ENCODE measurements around the gene VTN. TPM values are rescaled to one million over a fixed set of nuclear protein-coding genes. Genes with fewer than 3 reads are reported as not detected.

VTN gene
- total and polyA plus RNA-seq, 2 donors (not counting 1 experiment from before 2014, with no cell fraction given) = 0.34 to 0.36 TPM

GRCh38 chr17:28368915-28369683 is 1.0 kb downstream of the VTN start:
- Histone ChIP-seq H3K27ac (ENCODE audit: low read length in 2 of 2) (no peak overlapping the region), H2AFZ (ENCODE audit: insufficient read depth, low read depth, low read length, poor library complexity, severe bottlenecking) (no peak overlapping the region), H3K36me3 (replicated peaks in 1 of 2; ENCODE audit: control extremely low read depth in 1 of 2, control insufficient read depth in 1 of 2, extremely low read depth in 1 of 2, insufficient read depth in 2 of 2, low read length in 1 of 2) (peaks cover 0 to 12% of the 10 kb centered on the region in 2 experiments), H3K27me3 (replicated peaks in 1 of 4; ENCODE audit: control extremely low read depth in 1 of 4, control insufficient read depth in 3 of 4, insufficient read depth in 4 of 4, low read length in 3 of 4) (no peaks in the 10 kb centered on the region), H3K9me3 (ENCODE audit: control extremely low read depth in 1 of 3, control insufficient read depth in 2 of 3, insufficient read depth in 1 of 3, low read length in 2 of 3) (no peaks in the 10 kb centered on the region), H3K4me1 (ENCODE audit: control insufficient read depth in 2 of 2, insufficient read depth in 2 of 2, low read length in 2 of 2) (peaks cover 14 to 23% of the 10 kb centered on the region in 2 donors), H3K4me2 (replicated peaks; ENCODE audit: low read depth, low read length, poor library complexity, severe bottlenecking) (no peak overlapping the region), H3K9ac (ENCODE audit: low read length) (no peak overlapping the region), H3K79me2 (ENCODE audit: control insufficient read depth, insufficient read depth, low read length) (peaks cover under 1% of the 10 kb centered on the region), H4K20me1 (ENCODE audit: control insufficient read depth, insufficient read depth, low read length, poor library complexity, severe bottlenecking) (peaks cover 17% of the 10 kb centered on the region), H3K4me3 (ENCODE audit: control extremely low read depth in 1 of 5, extremely low read depth in 1 of 5, insufficient read depth in 1 of 5, low read depth in 2 of 5, low read length in 4 of 5) (no peak overlapping the region)
- Mint-ChIP-seq H3K4me1 (peaks cover 22% of the 10 kb centered on the region), H3K27me3 (no peaks in the 10 kb centered on the region), H3K27ac (no peak overlapping the region), H3K9me3 (ENCODE audit: insufficient read depth) (no peaks in the 10 kb centered on the region), H3K4me3 (no peak overlapping the region)
- ChIA-PET CTCF (no interaction called here), POLR2A (interaction anchor here (0.6 to 1.6 kb wide), 4 partner anchors 9 to 34 kb away, joined by 3 to 8 read pairs (median 6); partner anchors contain the start of genes IFT20, POLDIP2 and TNFAIP1)
- no peak for DNase-seq
- TF ChIP-seq EZH2 (IDR thresholded peaks at IDR 0.05; ENCODE audit: borderline replicate concordance, insufficient read depth, low read depth, low read length, poor library complexity, severe bottlenecking) = no peak
- no peak for TF ChIP-seq CTCF (IDR thresholded peaks at IDR 0.05)
- WGBS (ENCODE audit: insufficient coverage) = 95% methylated on average over 22 of the region's 23 CpGs
- intact Hi-C loops (cut with micrococcal nuclease) = no loop called here
- ATAC-seq (ENCODE audit: low read depth) = no peak

DNA sequence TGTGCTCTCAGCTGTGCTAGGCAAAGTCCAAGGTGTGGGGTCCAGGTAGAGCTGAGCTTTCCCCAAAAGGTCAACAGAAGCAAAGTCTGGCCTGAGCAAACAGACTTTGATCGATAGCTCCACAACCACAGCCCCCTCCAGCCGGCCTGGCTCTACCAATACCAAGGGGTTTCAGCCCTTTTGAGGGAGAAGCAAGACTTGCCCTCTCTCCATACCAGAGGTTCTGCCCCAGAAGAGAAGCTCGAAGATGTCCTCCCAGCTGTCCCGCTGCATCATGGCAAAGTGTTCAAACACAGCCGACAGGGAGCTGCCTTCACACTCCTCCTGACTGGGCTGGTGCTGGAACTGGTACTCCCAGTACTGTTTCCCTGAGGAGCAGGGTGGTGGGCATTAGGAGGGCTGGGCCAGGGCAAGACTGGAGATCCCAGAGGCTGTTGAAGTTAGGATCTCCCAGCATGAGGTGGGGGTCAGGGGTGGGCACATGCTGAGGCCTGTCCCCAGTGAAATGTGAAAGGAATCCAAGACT is 1.7 kb downstream of the VTN start:
- DNase-seq (no peak), ATAC-seq (ENCODE audit: low read depth) (no peak)
- H3K4me2 ChIP-seq (replicated peaks; ENCODE audit: low read depth, low read length, poor library complexity, severe bottlenecking) = no peak overlapping the region
- no peaks in the 10 kb centered on the region for H3K79me2 ChIP-seq (ENCODE audit: control insufficient read depth, insufficient read depth, low read length)
- no peaks in the 10 kb centered on the region for H3K9me3 ChIP-seq (ENCODE audit: control extremely low read depth in 1 of 3, control insufficient read depth in 2 of 3, insufficient read depth in 1 of 3, low read length in 2 of 3)
- no peaks in the 10 kb centered on the region for H3K9me3 Mint-ChIP-seq (ENCODE audit: insufficient read depth)
- peaks cover 0 to 19% of the 10 kb centered on the region in 2 experiments for H3K36me3 ChIP-seq (replicated peaks in 1 of 2; ENCODE audit: control extremely low read depth in 1 of 2, control insufficient read depth in 1 of 2, extremely low read depth in 1 of 2, insufficient read depth in 2 of 2, low read length in 1 of 2)
- 94% methylated on average over 5 of the region's 5 CpGs for WGBS (ENCODE audit: insufficient coverage)
- peaks cover 11% of the 10 kb centered on the region for H4K20me1 ChIP-seq (ENCODE audit: control insufficient read depth, insufficient read depth, low read length, poor library complexity, severe bottlenecking)
- peaks cover 19% of the 10 kb centered on the region for H3K4me1 Mint-ChIP-seq
- H3K27me3 Mint-ChIP-seq = no peaks in the 10 kb centered on the region
- POLR2A ChIA-PET = interaction anchor here (1.5 to 1.6 kb wide), 2 partner anchors 11 to 33 kb away, joined by 5 to 8 read pairs; partner anchors contain the start of genes IFT20, POLDIP2 and TNFAIP1
- no peak overlapping the region for H2AFZ ChIP-seq (ENCODE audit: insufficient read depth, low read depth, low read length, poor library complexity, severe bottlenecking)
- CTCF ChIA-PET = no interaction called here
- intact Hi-C loops (cut with micrococcal nuclease) = no loop called here
- peak overlapping the region; percentile 10 for H3K27ac Mint-ChIP-seq
- no peak overlapping the region for H3K4me3 Mint-ChIP-seq
- peaks cover 14 to 23% of the 10 kb centered on the region in 2 donors for H3K4me1 ChIP-seq (ENCODE audit: control insufficient read depth in 2 of 2, insufficient read depth in 2 of 2, low read length in 2 of 2)
- no peak for TF ChIP-seq CTCF (IDR thresholded peaks at IDR 0.05)
- TF ChIP-seq EZH2 (IDR thresholded peaks at IDR 0.05; ENCODE audit: borderline replicate concordance, insufficient read depth, low read depth, low read length, poor library complexity, severe bottlenecking) = no peak
- no peak overlapping the region for H3K9ac ChIP-seq (ENCODE audit: low read length)
- no peak overlapping the region for H3K4me3 ChIP-seq (ENCODE audit: control extremely low read depth in 1 of 5, extremely low read depth in 1 of 5, insufficient read depth in 1 of 5, low read depth in 2 of 5, low read length in 4 of 5)
- no peaks in the 10 kb centered on the region for H3K27me3 ChIP-seq (replicated peaks in 1 of 4; ENCODE audit: control extremely low read depth in 1 of 4, control insufficient read depth in 3 of 4, insufficient read depth in 4 of 4, low read length in 3 of 4)
- no peak overlapping the region for H3K27ac ChIP-seq (ENCODE audit: low read length in 2 of 2)
